Stimulated activated CD8-positive, alpha-beta memory T cell treated with anti-CD3 and anti-CD28 coated beads, Interleukin-15, amount 100 ng/mL, for 24 hours (primary cell): ENCODE data around the gene JPT2.
"Not testable (repeated sequence)": the region's sequence is repeated elsewhere in the genome, so short reads cannot be mapped to it uniquely, and the experiment has no call there.

Experiments
- DNase-seq: peaks from one replicate; pipeline ENCODE4 v3.0.0-alpha.2; 2020; ENCODE audit warnings: low read depth

Gene JPT2

DNA sequence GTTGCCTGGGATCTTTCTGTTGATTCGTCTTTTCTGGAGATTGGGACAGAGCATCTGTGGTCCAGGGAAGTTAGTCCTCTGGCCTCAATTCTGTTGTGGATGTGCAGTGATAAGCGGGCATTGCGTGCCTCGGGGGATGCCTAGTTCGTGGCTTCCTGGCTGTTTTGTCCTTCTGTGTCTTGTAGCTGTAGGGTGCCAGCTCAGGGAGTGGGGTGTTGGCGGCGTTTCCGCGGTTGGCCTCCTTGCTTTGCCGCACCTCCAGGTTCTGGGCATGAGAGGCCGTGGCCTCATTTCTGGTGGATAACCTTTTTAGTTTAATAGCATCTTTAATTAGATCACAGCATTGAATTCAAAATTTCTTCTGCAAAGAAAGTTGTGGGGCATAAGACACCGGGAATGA lies 1.4 kb upstream of the JPT2 start:
- no peak for DNase-seq

DNA sequence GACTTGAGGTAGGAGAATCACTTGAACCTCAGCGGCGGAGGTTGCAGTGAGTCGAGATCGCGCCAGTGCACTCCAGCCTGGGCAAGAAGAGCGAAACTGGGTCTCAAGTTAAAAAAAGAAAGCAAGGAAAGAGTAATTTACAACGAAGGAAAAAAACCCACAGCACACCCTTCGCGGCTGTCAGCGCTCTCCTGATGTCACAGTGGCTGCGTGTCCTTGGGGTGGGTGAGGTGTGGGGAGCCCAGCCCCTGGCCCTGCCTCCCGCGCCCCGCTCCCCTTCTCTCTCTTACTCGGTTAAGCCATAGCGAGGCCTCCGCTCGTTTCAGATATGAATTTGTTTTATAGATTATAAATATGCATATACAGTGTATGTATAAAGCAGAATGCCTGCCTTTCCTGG lies 740 bp upstream of the JPT2 start:
- no peak for DNase-seq

DNA sequence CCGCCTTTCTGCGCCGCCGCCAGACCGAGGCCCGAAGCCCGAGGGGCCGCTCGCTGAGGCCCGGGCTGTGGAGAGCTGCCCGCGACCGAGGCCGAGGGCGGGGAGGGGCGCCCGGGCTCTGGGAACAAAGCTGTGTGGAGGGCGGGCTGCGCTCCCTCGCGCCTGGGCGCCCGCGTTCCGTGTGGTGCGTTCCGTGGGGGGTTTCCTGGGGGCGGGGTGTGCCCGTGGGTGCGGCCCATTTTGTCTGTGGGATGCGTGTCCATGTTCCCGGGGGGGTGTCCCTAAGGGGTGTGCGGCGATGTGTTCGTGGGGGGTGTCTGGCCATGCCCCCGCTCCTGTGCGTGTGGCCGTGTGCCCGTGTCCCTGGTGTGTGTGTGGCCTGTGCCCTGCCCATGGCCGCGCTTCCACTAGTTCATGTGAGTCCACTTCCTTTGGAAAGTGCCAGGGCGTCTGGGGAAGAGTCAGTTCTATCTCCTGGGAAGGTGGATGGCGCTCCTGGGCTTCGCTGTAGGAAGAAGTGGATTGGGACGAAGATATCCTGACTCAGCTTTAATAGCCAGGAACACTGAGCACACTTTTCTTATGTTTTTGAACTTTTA lies 520 bp downstream of the JPT2 start:
- peak; percentile 19 for DNase-seq

DNA sequence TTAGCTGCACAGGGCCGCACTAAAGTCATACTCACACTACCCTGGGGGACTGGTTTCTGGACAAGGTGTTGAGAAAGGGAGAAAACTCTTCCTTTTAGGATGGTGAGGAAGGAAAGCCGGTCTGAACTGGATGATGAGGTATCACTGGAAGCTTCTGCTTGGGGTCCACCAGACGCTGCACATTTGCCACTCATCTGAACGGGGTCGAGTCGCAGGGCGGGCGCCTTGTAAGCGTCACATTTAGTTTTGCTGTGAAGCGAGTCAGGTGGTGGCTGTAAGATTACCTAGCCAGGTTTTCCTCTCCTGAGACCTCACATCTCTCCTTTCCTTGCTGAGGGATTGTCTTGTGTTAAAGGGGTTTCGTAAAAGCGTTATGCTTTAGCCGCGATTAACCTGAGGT lies 2.3 kb downstream of the JPT2 start:
- no peak for DNase-seq

DNA sequence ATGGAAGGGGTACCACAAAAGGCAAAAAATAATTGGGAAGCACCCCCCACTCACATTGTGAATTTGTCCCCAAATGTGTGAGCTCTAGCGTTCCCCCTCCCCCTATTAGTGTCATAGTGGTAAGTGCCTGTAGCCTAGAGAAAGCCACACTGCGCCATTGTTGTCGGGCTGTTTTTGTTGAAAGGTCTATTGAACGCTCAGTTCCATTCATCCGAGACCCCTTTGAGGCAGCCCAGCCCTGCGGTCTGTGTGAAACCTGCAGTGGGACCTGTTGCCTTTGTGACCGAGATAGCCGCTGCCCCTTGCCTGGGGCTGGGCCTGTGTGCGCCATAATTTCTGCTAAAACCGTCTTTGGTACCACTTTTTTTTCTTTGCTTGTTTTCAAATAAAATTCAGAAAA lies 3.0 kb downstream of the JPT2 start:
- DNase-seq, result no peak

DNA sequence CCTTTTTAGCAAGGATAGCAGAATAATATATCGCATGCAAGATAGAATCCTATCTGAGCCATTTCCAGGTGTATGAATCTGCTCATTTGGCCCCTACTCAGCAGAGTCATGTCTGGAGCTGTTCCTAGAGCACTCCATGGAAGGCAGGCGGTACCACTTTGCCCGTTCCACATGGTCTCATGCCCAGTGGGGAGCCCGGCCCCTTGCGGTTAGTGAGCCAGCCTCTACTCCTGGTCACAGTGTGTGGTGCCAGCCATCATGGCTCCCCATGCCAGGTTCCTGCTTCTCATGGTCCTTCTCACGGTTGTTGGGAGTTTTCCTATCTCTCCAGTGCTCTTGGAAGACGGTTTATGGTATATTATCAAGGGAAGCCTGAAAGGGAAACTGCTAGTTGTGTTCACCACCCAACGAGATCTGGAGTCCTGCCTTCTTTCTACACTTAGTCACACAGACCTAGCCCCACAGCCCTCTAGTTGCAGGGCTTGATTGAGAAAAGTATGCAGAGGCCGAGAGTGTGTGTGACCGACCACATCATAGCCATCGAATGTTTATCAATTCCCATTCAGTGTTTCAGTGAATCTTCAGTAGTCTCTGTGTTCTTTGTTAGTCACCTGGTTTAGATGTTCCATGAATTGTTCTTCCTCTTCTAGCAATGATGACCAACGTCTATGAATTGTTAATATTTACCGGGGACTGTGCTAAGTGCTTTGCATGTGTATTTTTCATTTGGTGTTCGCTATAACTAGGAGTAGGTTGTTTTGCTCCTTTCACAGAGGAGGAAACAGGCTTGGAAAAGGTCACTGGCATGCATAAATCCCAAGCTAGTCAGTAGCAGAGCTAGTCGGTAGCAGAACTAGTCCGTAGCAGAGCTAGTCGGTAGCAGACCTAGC lies 9.6 kb downstream of the JPT2 start:
- DNase-seq, result no peak

DNA sequence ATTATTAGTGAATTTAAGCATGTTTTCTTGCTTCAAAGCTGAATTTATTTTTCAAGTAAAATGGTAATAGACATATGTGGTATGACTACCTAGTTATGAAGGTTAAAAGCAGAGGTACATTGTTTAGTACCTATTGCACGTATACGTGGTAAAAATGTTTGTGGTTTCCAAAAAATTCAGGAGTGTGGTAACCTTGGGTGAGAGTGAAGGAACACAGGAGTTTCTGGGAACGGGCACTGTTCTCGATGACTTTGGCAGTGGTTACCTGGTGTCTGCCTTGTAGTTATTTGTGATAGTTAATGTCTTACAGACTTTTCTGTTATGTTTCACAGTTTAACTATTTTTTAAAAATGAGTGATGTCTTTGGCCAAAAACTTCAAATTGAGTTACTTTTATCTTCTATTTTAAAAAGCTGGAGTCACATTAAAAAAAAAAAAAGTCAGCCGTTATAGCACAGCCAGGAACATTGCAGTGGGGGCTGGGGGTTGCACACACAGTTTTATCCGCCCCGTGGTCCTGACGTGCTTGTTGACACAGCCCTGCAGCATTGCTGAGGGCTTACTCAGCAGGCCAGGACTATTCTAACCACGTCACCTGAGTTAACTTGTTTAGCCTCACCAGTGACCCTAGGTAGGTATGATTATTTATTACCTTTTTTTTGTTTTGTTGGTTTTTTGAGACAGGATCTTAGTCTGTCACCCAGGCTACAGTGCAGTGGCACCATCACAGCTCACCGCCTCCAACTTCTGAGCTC lies 10.9 kb downstream of the JPT2 start:
- no peak for DNase-seq

DNA sequence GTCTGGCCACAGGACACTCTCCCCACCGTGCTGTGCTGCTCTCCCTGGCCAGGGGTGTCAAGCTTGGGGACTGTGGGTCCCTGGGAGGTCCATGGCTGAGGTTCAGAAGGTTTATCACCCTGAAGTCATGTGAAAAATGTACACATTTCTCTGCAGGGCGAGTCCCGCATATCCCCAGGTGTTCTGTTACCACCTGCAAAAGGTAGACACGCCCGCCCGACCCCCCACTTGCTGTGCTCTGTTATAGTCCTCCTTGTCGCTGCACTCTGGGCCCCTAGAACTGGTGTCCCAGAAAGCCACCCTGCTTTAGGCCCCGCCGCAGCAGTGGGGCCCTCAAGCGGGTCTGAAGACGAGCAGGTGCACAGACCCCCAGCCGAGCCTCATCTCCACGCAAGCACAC lies 11.8 kb downstream of the JPT2 start:
- DNase-seq, result no peak

DNA sequence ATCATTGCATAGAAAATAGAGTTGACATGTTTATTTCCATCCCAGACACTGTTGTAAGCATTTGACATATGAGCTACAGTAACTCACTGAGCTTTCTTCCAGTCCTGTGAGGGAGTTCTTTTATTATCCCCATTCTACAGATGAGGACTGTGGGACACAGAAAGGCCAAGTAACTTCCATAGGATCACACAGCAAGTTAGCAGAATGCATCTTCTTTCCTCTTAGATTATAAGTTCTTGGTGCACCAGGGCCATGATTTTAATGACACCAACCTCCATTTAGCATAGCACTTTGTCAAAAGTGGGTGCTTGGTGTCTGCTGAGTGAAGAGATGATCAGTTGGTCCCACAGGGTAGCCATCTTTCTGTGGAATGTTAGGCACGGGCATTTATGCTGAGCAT lies 12.7 kb downstream of the JPT2 start:
- no peak for DNase-seq

DNA sequence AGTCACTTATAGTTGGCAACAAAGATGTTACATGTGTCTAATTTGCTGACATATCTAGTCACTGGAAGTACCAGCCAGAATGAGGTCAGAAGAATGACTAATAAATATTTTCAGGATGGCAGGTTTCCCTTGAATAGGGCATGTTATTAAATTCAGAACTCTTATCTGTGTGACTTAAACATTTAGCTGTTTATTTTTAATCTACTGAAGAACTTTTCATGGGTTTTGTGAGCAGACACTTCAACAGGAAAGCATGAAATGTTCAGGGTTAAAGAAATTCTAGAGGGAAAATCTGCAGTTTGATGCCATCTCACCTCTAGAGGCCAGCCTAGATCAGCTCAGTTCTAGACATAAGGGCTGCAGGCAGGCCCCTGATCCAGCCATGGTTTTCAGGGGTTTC lies 13.2 kb downstream of the JPT2 start:
- no peak for DNase-seq

DNA sequence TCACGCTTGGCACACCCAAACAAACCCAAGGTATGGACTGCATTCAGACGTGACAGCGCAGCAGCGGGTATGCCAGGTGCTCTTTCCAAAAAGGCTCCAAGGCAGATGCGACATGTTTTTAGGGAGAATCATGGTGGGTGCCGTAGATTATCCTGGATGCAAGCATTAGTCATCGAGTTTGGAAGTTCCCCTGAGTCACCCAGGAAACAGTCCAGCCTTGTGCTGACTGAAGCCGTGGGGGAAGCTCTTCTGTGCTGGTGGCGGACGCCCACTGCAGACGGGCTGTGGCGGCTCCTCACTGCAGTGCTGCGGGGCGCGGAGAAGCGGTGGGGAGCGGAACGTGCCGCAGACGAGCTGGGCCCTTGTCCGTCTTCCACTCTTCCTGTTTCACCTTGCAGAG lies 13.9 kb downstream of the JPT2 start:
- no peak for DNase-seq

DNA sequence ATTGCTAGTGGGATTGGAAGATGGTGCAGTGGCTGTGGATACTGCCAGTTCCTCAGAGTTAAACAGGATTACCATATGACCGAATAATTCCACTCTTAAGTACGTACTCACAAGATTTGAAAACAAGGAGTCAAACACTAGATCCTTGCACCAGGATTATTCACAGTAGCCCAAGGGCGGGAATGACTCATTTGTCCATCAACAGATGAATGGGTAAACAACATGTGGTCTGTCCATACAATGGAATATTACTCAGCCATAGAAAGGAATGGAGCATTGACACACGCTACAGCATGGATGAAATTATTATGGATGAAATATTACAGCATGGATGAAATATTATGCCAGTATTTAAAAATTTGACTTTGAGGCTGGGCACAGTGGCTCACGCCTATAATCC lies 18.8 kb downstream of the JPT2 start:
- no peak for DNase-seq

DNA sequence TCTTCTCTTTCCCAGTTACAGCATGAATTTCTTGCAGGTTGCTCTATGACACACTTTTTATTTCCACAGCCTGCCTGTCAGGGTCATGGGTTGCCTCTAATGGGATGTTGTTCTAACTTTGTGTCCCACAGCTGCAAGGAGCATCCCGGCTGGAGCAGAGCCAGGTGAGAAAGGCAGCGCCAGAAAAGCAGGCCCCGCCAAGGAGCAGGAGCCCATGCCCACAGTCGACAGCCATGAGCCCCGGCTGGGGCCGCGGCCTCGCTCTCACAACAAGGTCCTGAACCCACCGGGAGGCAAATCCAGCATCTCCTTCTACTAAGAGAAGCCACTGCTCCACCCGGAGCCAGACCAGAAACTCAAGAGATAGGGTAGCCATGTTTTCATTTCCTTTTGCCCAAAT lies 20.6 kb downstream of the JPT2 start:
- DNase-seq, result no peak

DNA sequence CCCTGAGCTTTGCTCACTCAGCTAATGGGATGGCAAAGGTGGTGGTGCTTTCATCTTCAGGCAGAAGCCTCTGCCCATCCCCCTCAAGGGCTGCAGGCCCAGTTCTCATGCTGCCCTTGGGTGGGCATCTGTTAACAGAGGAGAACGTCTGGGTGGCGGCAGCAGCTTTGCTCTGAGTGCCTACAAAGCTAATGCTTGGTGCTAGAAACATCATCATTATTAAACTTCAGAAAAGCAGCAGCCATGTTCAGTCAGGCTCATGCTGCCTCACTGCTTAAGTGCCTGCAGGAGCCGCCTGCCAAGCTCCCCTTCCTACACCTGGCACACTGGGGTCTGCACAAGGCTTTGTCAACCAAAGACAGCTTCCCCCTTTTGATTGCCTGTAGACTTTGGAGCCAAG lies 22.2 kb downstream of the JPT2 start:
- no peak for DNase-seq

DNA sequence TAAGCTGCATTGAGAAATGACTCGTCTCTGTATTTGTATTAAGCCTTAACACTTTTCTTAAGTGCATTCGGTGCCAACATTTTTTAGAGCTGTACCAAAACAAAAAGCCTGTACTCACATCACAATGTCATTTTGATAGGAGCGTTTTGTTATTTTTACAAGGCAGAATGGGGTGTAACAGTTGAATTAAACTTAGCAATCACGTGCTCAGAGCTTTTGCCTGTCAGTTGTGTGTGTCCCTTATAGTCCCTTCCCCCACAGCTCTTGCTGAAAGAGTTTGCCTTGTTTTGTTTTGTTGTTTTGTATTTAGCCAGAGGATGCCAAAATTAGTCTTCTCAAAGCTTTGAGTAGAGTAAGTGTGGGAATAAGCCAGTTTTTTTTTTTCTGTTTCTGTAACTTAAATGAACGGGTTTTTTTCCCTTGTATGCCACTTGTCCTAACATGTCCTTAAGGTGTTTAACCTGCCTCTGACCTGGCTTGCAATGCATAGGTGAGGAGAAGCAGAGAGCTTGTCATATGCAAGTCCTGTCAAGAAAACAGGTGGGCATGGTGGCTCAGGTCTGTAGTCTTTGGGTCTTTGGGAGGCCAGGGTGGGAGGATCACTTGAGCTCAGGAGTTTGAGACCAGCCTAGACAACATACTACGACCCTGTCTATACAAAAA lies 23.3 kb downstream of the JPT2 start:
- DNase-seq, result no peak

DNA sequence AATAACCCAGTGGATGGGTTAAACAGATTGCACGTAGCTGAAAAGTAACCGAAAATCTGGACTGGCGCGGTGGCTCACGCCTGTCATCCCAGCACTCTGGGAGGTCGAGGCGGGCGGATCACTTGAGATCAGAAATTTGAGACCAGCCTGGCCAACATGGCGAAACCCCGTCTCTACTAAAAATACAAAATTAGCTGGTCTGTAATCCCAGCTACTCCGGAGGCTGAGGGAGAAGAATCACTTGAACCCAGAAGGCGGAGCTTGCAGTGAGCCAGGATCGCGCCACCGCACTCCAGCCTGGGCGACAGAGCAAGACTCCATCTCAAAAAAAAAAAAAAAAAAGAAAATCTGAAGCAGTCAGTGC lies 27.2 kb downstream of the JPT2 start:
- not testable (repeated sequence) for DNase-seq

DNA sequence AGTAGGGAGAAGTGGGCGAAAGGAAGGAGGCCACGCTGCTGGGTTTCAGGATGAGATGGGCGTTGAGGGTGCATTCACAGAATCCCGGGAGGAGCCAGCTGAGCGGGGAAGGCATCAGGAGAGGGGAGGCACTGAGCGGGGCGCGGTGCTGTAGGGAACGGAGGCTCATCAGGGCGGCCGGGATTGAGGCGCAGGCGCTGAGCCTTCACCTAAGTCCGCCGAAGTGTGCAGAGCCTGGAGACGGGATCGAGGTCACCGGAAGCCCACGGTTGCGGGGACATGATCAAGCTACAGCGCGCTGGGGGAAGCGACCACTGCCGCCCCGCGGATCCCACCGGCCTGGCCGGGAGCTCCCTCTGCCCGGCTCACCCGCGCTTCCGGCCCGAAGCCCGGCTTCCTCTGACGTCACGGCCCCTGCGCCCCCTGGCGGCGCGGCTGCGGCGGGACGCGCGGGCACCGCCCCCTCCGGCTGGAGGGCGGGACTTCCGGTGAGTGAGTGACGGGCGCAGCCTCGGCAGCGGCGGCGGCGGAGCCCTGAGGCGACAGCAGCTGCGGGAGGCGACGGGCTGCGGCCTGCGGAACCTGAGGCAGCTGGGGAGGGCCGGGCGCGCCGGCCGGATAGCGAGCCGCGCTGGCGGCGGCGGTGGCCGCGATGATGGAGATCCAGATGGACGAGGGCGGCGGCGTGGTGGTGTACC lies 27.8 kb downstream of the JPT2 start, which contains the start of gene MAPK8IP3:
TSS of gene MAPK8IP3 (plus strand) at position 508 of the 698 bp plus-strand sequence. CDS start at position 653, 145 bp downstream.
- DNase-seq, result peak; percentile 100

DNA sequence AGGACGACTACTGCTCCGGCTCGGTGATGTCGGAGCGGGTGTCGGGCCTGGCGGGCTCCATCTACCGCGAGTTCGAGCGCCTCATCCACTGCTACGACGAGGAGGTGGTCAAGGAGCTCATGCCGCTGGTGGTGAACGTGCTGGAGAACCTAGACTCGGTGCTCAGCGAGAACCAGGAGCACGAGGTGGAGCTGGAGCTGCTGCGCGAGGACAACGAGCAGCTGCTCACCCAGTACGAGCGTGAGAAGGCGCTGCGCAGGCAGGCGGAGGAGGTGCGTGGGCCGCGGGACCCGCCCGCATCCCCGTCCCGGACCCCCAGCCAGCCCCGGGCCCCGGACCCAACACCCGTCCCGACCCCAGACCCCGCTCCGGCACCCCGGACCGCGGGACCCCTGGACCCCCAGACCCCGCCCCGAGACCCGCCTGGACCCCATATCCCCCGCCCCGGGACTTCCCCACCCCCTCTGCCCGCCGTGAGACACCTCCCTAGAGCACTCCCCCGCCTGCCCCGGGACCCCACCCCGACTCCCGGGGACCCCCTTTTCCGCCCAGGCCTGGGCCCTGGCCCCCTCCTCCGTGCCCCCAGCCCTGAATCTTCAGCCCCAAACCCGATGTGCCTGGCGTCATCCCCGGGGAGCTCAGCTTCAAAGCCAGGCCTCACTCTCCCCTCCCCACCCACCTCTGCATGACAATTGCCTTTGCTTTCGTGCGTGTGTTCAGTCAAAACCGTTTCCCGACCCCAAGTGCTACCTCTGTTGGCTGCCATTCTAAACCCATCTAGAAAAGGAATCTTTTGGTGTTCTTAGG lies 28.5 kb downstream of the JPT2 start:
- no peak for DNase-seq

DNA sequence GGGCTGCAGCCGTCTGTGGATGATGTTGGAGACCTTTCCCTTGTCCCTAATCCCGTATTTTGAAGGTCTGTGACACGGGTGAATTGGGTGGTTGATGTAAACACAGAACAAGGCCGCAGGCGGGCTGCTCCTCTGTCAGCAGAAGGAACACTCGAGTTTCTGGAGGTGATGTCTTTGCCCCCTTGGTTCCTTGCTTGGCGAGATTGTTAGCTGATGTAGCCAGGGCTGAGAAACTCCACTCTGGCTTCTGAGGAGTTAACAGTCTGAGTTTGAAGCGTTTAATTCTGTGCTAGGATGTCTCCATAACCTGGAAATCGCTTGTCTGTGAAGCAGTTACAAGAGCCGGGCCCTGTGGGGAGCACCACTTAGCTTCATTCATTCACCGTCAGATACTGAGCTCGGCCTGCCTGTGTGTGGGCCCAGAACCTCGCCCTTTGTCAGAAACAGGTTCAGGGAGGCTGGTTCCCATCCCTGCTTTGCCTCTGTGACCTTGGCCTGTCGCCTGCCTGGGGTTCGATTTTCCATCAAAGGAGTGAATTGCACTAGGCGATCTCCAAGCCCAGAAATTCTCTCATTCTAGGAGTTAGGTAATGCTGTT lies 29.2 kb downstream of the JPT2 start:
- no peak for DNase-seq

DNA sequence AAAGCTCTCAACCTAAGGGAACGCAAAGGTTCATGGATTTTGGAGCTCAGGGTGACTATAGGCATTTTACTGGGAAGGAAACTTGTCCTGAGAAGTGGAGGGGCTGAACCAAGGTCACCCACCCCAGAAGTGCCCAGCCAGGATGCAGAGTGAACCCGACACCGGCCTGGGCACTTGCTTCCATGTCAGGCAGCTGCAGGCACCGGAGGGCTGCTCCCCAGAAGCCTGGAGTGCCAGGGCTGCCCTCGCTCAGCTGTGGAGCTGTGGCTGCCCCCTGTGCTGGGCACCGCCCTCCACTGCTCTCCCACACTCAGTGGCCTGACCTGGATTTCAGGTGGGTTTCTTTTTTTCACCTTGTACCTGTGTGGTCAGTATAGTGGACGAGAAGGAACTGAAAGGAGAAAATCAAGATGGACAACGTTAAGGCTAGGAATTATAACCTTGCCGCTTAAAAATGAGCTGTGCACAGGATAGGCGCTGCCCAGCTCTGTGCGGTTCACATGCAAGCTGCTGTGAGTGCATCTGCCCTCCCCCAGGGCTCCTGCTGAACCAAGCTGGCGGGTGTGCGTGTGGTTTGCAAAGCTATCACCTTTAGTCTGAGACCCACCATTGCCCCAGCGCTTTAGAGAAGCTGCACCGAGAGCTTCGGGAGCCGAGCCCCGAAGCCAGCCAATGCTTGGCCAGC lies 30.1 kb downstream of the JPT2 start:
- DNase-seq, result no peak
